Measurements from ENCODE around the gene CCNJL. TPM values are rescaled to one million over a fixed set of nuclear protein-coding genes. Genes with fewer than 3 reads are reported as not detected.

Gene CCNJL
- total and polyA plus RNA-seq, 4 donors: 0.07 to 0.84 (median 0.63) TPM

DNA sequence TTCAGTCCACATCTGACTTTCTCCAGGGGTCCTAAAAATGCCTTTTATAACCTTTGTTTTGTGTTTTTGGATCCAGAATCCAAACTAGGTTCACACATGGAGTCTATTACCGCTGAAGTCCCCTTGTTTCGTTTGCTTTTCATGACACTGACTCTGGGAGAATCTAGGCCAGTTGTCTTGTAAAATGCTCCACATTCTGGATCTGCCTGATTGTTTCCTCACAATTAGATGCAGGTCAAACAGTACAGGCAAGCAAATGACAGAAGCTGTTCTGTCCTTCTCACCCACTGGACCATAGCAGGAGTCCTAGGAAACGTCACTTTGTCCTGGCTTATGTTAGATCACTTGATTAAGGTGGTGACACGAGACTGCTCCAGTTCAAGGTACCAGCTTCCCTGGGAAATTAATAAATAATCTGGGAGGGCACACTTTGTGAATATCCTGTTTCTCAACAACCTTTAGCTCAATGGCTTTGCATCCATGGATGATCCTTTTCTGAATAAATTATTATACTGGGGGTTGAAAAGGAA is 49.0 kb downstream of the CCNJL start:
- Histone ChIP-seq H3K4me1 (ENCODE audit: control insufficient read depth in 4 of 4, insufficient read depth in 4 of 4, low read length in 3 of 4) (peaks cover 0 to 2% (median under 1%) of the 10 kb centered on the region in 4 donors), H3K4me3 (ENCODE audit: low read depth in 1 of 3, low read length in 3 of 3) (no peak overlapping the region), H3K27ac (ENCODE audit: low read depth in 1 of 2, low read length in 2 of 2) (no peak overlapping the region), H3K27me3 (ENCODE audit: control insufficient read depth in 4 of 4, insufficient read depth in 4 of 4, low read length in 3 of 4) (peaks cover 0 to 2% (median 0%) of the 10 kb centered on the region in 4 donors), H3K9me3 (ENCODE audit: control insufficient read depth in 4 of 4, low read length in 3 of 4) (no peaks in the 10 kb centered on the region), H3K36me3 (ENCODE audit: control insufficient read depth in 4 of 4, insufficient read depth in 3 of 4, low read depth in 1 of 4, low read length in 3 of 4) (no peaks in the 10 kb centered on the region), H3K9ac (ENCODE audit: low read depth in 1 of 2, low read length in 2 of 2) (no peak overlapping the region)
- WGBS: 68% methylated on average over 4 of the region's 4 CpGs
- no peak for DNase-seq (ENCODE audit: low spot score)
- TF ChIP-seq HNF4A (conservative IDR thresholded peaks at IDR 0.05): no peak
- TF ChIP-seq YY1 (IDR thresholded peaks at IDR 0.05): no peak
- no peak for TF ChIP-seq FOXA1 (IDR thresholded peaks at IDR 0.05)
- TF ChIP-seq FOXA2 (IDR thresholded peaks at IDR 0.05): no peak
- no peak for TF ChIP-seq HNF4G (IDR thresholded peaks at IDR 0.05)
- TF ChIP-seq, protein P1, sequence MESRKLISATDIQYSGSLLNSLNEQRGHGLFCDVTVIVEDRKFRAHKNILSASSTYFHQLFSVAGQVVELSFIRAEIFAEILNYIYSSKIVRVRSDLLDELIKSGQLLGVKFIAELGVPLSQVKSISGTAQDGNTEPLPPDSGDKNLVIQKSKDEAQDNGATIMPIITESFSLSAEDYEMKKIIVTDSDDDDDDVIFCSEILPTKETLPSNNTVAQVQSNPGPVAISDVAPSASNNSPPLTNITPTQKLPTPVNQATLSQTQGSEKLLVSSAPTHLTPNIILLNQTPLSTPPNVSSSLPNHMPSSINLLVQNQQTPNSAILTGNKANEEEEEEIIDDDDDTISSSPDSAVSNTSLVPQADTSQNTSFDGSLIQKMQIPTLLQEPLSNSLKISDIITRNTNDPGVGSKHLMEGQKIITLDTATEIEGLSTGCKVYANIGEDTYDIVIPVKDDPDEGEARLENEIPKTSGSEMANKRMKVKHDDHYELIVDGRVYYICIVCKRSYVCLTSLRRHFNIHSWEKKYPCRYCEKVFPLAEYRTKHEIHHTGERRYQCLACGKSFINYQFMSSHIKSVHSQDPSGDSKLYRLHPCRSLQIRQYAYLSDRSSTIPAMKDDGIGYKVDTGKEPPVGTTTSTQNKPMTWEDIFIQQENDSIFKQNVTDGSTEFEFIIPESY (IDR thresholded peaks at IDR 0.05): no peak
- no peak for TF ChIP-seq EGR1 (IDR thresholded peaks at IDR 0.05; ENCODE audit: low read depth in 2 of 2)
- no peak for TF ChIP-seq RXRA (IDR thresholded peaks at IDR 0.05)
- no peak for TF ChIP-seq REST (IDR thresholded peaks at IDR 0.05)
- no peak for TF ChIP-seq GABPA (IDR thresholded peaks at IDR 0.05 in 1 of 2, conservative IDR thresholded peaks at IDR 0.05 in 1 of 2)
- no peak for TF ChIP-seq NR2F2 (IDR thresholded peaks at IDR 0.05)
- no peak for TF ChIP-seq TAF1 (conservative IDR thresholded peaks at IDR 0.05)
- TF ChIP-seq, protein P2, sequence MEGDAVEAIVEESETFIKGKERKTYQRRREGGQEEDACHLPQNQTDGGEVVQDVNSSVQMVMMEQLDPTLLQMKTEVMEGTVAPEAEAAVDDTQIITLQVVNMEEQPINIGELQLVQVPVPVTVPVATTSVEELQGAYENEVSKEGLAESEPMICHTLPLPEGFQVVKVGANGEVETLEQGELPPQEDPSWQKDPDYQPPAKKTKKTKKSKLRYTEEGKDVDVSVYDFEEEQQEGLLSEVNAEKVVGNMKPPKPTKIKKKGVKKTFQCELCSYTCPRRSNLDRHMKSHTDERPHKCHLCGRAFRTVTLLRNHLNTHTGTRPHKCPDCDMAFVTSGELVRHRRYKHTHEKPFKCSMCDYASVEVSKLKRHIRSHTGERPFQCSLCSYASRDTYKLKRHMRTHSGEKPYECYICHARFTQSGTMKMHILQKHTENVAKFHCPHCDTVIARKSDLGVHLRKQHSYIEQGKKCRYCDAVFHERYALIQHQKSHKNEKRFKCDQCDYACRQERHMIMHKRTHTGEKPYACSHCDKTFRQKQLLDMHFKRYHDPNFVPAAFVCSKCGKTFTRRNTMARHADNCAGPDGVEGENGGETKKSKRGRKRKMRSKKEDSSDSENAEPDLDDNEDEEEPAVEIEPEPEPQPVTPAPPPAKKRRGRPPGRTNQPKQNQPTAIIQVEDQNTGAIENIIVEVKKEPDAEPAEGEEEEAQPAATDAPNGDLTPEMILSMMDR (IDR thresholded peaks at IDR 0.05; ENCODE audit: low read depth, low read length, missing input control): no peak
- no peak for TF ChIP-seq MAX (IDR thresholded peaks at IDR 0.05)
- TF ChIP-seq, protein P3, sequence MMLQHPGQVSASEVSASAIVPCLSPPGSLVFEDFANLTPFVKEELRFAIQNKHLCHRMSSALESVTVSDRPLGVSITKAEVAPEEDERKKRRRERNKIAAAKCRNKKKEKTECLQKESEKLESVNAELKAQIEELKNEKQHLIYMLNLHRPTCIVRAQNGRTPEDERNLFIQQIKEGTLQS (IDR thresholded peaks at IDR 0.05): no peak
- no peak for TF ChIP-seq RAD21 (IDR thresholded peaks at IDR 0.05)

All from liver (tissue), 9 donors.